HG02798 (cell line): ENCODE results near the gene KCNK6.

ENCODE experiments used
- ATAC-seq: cut with Tn5 transposase; IDR thresholded peaks from one replicate; pipeline ENCODE4 v1.9.1; 2021; ENCODE audit warnings: mild to moderate bottlenecking; ENCODE audit not compliant: unreplicated experiment, poor library complexity

KCNK6 gene

DNA sequence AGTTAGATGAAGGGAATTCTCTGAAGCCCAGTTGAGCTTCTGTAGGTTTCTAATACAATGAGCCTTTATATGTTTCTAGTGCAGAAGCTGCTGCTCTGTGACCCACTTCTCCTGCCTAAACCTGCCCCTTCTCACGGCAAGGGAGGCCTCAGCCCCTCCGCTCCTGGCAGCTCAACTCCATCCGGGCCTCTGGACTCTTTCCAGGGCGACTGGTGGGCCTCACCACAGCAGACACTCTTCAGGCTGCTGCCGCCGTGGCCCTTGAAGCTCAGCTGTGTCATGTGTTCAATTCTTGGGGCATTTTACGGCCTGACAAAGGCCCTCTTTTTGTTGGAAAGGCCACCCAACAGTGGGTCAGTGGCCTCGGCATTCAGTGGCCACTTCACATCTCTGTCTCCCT lies 25.6 kb upstream of the KCNK6 start:
- no peak for ATAC-seq

GRCh38 chr19:38298821-38299680 lies 20.6 kb upstream of the KCNK6 start:
- no peak for ATAC-seq

DNA sequence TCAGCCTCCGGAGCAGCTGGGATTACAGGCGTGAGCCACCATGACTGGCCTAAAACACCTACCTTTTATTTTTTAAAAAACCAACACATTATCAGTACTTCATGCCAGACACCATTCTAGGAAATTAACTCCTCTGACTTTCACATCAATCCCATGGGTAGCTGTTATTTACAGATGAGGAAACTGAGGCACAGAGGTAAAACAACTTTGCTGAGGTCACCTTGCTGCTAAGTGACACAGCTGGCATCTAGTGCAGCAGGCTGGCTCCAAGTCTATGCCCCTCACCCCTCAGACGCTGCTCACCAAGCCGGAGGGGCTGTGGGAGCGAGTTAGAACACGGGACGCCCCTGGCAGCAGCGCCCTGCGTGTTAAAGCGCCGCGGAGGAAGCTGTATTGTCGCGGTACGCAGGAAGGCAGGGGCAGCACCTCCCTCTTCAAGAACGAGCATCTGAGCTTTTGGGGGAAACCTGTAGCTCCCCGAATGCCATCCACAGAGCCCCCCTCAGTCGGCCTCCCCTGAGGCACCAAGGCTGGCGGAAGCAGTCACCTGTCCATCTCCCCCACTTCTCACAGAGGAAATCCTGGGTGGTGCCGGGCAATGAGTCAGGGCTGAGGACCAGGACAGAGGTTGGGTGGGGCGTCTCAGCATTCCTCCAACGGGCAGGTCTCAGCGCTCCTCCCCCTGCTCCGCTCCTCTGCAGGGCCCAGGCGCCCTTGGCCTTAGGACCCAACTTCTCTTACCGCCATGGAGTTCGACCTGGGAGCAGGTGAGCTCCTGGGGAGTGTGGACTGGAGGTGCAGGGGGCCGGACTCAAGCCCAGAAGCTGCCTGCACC lies 15.9 kb upstream of the KCNK6 start, which contains the start of gene C19orf33:
Gene C19orf33 (plus strand): TSS at position 735 of the 835 bp plus-strand sequence. CDS start 11 bp downstream, at position 746.
- no peak for ATAC-seq

DNA sequence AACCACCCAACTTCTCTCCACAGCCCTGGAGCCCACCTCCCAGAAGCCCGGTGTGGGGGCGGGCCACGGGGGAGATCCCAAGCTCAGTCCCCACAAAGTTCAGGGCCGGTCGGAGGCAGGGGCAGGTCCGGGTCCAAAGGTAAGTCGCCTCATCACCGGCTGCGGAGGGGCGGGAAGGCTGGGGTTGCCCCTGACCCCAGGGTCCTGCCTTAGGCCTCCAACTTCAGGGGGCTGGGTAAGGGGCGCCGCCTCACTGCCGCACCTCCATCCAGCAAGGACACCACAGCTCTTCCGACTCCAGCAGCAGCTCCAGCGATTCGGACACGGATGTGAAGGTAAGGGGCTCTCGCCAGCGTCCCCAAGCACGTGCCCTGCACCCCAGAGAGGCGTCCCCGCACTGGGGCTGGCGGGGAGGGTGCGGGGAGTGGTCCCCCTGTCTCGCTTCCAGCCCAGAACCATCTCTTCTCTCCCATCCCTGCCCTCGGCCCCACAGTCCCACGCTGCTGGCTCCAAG lies 15.2 kb upstream of the KCNK6 start:
- ATAC-seq: no peak

DNA sequence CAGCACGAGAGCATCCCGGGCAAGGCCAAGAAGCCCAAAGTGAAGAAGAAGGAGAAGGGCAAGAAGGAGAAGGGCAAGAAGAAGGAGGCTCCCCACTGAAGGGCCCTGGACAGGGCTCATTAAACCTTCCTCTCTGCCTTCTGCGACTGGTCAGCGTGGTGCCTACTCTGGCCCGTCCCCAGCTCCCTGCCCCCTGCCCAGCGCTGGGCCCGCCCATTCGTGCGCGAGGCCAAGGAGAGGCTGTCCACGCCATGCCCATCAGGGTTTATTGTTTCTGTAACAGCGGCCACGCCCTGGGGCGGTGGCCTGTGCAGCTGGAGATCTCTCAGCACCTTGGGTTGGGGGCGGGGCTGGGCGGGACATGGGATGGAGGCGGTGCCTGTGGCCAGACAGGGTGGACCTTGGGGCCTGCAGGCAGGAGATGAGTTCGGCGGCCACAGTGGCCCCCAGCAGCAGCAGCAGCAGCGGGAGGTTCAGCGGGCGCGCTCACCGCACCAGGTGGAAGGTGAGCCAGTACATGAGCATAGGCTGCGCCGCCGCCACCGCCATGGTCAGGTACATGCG lies 14.7 kb upstream of the KCNK6 start:
- no peak for ATAC-seq

DNA sequence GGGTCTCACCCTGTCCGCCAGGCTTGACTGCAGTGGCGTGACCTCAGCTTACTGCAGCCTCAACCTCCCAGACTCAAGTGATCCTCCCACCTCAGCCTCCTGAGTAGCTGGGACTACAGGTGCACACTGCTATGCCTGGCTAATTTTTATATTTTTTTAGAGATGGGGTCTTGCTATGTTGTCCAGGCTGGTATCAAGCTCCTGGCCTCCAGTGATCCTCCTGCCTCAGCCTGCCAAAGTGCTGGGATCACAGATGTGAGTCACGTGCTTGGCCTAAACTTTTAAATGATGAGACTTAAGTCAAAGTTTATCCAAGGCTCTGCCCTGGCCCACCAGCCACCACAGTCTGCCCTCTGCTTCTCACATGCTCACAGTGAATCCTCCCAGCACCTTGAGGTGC lies 13.4 kb upstream of the KCNK6 start:
- no peak for ATAC-seq

DNA sequence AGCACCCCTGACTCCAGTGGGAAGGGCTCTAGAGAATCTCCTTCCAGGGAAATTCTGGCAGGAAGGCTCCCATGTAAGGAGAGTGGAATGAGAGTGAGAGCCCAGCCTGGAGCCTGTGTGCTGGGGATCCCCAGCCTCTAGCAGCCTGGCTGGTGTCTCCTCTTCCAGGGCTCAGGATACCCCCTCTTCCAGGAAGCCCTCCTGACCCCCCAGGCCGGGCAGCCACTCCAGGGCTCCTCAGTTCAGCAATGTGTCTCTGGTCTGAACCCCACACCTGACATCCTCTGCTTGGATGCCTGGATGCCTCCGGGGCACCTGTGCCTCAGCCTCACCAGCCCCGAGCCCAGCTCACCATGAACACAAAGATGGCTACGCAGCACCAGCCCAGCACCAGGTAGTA lies 12.6 kb upstream of the KCNK6 start:
- no peak for ATAC-seq

GRCh38 chr19:38307597-38307996 lies 12.0 kb upstream of the KCNK6 start:
- no peak for ATAC-seq

- ATAC-seq: no peak
These were observed 11.5 kb upstream of the KCNK6 start for GRCh38 chr19:38308006-38308766.

GRCh38 chr19:38308926-38309614 lies 10.6 kb upstream of the KCNK6 start:
- ATAC-seq: no peak

DNA sequence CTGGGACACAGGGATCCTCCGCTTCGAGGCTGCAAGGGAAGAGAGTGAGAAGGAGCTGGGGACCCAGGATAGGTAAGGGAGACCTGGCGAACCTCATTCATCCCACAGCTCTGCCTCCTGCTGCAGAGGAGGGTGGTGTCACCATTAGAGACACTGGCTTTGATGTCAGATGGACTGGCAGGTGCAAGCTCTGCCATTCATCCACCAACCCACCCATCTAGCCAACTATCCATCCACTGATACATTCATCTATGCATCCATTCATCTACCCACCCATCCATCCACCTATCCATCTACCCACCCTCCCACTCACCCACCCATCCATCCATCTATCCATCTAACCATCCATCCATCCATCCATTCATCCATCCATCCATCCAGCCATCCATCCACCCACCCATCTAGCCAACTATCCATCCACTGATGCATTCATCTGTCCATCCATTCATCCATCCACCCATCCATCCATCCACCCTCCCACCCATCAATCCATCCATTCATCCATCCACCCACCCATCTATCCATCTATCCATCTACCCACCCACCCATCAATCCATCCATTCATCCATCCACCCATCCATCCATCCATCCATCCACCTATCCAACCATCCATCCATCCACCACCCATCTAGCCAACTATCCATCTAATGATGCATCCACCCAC lies 9.9 kb upstream of the KCNK6 start:
- ATAC-seq: no peak

DNA sequence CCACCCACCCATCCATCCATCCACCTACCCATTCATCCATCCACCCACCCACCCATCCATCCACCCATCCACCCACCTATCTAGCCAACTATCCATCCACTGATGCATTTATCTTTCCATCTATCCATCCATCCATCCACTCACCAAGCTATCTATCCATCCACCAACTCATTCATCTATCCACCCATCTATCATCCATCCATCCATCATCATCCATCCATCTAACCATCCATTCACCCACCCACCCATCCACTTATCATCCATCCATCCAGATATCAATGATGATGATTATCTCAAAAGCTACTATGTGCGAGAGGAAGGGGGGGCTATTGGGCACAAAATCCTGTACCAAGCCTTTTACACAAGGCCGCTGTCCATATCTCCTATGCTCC lies 9.4 kb upstream of the KCNK6 start:
- ATAC-seq: no peak

DNA sequence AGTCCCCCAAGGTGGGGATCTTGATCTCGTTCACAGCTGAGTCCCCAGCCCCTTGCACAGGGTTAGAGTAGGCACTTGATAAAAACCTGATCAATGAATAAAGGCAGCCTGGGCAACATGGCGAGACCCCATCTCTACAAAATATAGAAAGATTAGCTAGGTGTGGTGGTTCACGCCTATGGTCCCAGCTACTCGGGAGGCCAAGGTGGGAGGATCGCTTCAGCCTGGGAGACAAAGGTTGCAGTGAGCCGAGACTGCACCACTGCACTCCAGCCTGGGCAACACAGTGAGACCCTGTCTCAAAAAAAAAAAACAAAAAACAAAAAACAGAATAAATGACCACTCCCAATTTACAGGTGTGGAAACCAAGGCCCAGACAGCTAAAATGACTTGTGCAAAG lies 8.7 kb upstream of the KCNK6 start:
- ATAC-seq: no peak

GRCh38 chr19:38315657-38316476 lies 3.8 kb upstream of the KCNK6 start, which contains the start of gene YIF1B:
Gene YIF1B, minus strand, starts transcription at chr19:38315947. Its CDS starts 30 bp downstream, at chr19:38315917.
- ATAC-seq: peak; percentile 92

DNA sequence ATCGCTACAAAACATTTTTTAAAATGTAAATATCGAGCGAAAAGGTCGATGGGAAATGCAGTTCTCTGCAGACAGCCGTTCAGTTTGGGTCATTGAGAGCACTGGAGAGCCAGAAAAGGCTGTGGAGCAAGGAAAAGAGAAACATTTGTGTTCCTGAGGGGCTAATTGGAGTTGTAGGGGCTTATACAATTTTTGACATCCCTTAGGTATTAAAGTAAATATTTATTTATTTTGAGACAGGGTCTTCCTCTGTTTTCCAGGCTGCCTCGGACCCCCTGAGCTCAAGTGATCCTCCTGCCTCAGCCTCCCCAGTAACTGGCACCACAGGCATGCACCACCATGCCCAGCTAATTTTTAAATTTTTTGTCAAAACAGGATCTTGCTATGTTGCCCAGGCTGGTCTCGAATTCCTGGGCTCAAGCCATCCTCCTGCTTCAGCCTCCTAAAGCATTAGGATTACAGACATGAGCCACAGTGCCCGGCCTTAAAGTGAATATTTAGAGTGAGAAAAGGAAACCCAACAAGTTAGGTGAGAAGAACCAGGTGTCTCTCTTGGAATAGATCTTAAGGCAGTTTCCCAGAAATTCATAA lies 3.1 kb upstream of the KCNK6 start:
- ATAC-seq: no peak

GRCh38 chr19:38317104-38317612 lies 2.5 kb upstream of the KCNK6 start:
- ATAC-seq: no peak

- ATAC-seq: no peak
These were observed 985 bp upstream of the KCNK6 start for GRCh38 chr19:38318660-38319059.

GRCh38 chr19:38320969-38321339 lies 1.3 kb downstream of the KCNK6 start:
- ATAC-seq: no peak
